Mucosa of descending colon (tissue), 3 donors: ENCODE data around the gene RCN1. TPM values are rescaled to one million over a fixed set of nuclear protein-coding genes. Genes with fewer than 3 reads are reported as not detected.
"Not testable (repeated sequence)": the region's sequence is repeated elsewhere in the genome, so short reads cannot be mapped to it uniquely, and the experiment has no call there.

Experiments used
- ATAC-seq: fragments of 200-7000 bp; cut with Tn5 transposase; one replicate; pipeline ENCODE4 v1.9.1; 2020; ENCODE audit warnings: mild to moderate bottlenecking, moderate library complexity
- DNase-seq, 3 donors: peaks; one replicate each; pipeline ENCODE4 v3.0.0-alpha.2; 2020
- H3K36me3 ChIP-seq: fragments of 200-600 bp; one replicate; pipeline ENCODE4 v1.8.0; 2021; ENCODE audit warnings: low read depth, mild to moderate bottlenecking
- H3K4me1 ChIP-seq: fragments of 200-600 bp; one replicate; pipeline ENCODE4 v1.8.0; 2021; ENCODE audit warnings: low read depth, mild to moderate bottlenecking
- H3K4me3 ChIP-seq: fragments of 200-600 bp; one replicate; pipeline ENCODE4 v1.8.0; 2021; ENCODE audit warnings: mild to moderate bottlenecking
- H3K9me3 ChIP-seq: fragments of 200-600 bp; one replicate; pipeline ENCODE4 v1.8.0; 2021; ENCODE audit warnings: mild to moderate bottlenecking
- intact Hi-C, 2 donors: fragments of 100-400 bp; cut with DNase I in 1 of 2; cut with micrococcal nuclease in 1 of 2; formaldehyde crosslinking; loops; one replicate each; pipeline versions ENCODE4 v1.11.0 to v1.11.1; 2022; cut with DNase I, micrococcal nuclease
- total RNA-seq, 3 donors: library from RNA; stranded (reverse); fragmentation: NEBNext Ultra II Directional in 2 of 3; extraction: Animal tissue kit (Norgen Biotek cat#: 25700) in 2 of 3; gene quantifications; one replicate each; pipeline versions ENCODE4 v1.2.1 to v1.2.4, GENCODE V29; 2021 to 2023
- TF ChIP-seq, protein P1 (sequence below): fragments of 200-600 bp; IDR thresholded peaks from one replicate; pipeline ENCODE4 v1.8.0; 2022; ENCODE audit warnings: antibody characterized with exemption, mild to moderate bottlenecking
- donor health status: DM: no; HTN: no; CAD: no; lungs with moderate emphysema.
- donor health status: DM: no; HTN: no; CAD: no.
- donor health status: DM: no; HTN: yes; CAD: no.

Gene RCN1
- total RNA-seq, 3 donors from 2014 or later = 34.2 to 46.4 (median 40.1) TPM

GRCh38 chr11:32062540-32062939 is 28.3 kb upstream of the RCN1 start:
- DNase-seq (no peak), ATAC-seq (no peak)
- H3K9me3 ChIP-seq = no peaks in the 10 kb centered on the region
- no peaks in the 10 kb centered on the region for H3K4me1 ChIP-seq
- TF ChIP-seq, protein P1, sequence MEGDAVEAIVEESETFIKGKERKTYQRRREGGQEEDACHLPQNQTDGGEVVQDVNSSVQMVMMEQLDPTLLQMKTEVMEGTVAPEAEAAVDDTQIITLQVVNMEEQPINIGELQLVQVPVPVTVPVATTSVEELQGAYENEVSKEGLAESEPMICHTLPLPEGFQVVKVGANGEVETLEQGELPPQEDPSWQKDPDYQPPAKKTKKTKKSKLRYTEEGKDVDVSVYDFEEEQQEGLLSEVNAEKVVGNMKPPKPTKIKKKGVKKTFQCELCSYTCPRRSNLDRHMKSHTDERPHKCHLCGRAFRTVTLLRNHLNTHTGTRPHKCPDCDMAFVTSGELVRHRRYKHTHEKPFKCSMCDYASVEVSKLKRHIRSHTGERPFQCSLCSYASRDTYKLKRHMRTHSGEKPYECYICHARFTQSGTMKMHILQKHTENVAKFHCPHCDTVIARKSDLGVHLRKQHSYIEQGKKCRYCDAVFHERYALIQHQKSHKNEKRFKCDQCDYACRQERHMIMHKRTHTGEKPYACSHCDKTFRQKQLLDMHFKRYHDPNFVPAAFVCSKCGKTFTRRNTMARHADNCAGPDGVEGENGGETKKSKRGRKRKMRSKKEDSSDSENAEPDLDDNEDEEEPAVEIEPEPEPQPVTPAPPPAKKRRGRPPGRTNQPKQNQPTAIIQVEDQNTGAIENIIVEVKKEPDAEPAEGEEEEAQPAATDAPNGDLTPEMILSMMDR = no peak
- no peak overlapping the region for H3K4me3 ChIP-seq
- intact Hi-C loops = no loop called here
- no peaks in the 10 kb centered on the region for H3K36me3 ChIP-seq

DNA sequence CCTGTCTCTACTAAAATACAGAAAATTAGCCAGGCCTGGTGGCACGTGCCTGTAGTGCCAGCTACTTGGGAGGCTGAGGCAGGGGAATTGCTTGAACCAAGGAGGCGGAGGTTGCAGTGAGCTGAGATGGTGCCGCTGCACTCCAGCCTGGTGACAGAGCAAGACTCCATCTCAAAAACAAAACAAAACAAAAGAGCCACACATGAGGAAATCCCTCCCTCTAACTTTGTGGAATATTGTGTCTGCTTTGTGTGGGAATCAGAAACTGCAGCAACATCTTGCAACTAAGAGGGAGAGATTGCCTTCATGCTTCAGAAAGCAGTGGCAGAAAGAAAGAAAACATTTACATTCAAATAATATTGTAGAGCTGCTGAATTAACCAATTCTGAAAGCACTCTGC is 27.8 kb upstream of the RCN1 start:
- H3K9me3 ChIP-seq, intact Hi-C loops, H3K4me1 ChIP-seq, H3K36me3 ChIP-seq, H3K4me3 ChIP-seq, DNase-seq, ATAC-seq: not testable (repeated sequence)

DNA sequence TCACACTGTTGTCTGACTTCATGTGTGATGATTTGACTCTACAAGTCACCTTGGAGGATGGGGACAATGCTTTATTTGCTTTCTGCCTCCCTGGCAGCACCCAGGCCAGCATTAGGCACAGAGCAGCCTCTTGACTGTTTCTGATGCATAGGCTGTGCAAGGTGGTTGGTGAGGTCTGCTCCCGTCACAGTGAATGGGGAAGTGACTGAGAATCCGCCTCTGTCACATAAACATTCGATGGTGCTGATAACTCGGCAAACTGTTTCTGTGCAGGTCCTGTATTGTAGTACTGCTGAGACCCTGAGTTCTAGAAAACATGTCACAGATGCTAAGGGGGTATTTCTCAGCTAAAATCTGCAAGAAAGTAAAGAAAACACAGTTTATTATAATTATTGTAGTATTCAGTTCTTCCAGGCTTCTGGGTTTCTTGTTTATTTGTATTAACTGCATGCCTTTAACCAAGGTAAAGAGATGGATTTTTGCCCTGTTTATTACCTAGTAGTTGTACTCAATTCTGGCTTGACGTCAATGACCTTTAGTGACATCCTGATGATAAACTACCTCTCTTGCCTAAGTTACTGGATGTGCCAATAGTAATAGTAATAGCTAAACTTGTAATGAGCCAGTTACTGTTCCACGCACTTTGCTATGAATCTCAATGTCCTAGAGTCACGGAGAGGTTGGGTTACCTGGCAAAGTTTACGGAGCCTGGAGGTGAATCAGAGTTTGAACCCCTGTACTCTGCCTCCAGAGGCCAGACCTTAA is 24.8 kb upstream of the RCN1 start:
- no peaks in the 10 kb centered on the region for H3K9me3 ChIP-seq
- no peaks in the 10 kb centered on the region for H3K36me3 ChIP-seq
- TF ChIP-seq, protein P1 = no peak
- ATAC-seq = no peak
- H3K4me1 ChIP-seq = no peaks in the 10 kb centered on the region
- intact Hi-C loops = no loop called here
- DNase-seq = no peak
- H3K4me3 ChIP-seq = no peak overlapping the region

DNA sequence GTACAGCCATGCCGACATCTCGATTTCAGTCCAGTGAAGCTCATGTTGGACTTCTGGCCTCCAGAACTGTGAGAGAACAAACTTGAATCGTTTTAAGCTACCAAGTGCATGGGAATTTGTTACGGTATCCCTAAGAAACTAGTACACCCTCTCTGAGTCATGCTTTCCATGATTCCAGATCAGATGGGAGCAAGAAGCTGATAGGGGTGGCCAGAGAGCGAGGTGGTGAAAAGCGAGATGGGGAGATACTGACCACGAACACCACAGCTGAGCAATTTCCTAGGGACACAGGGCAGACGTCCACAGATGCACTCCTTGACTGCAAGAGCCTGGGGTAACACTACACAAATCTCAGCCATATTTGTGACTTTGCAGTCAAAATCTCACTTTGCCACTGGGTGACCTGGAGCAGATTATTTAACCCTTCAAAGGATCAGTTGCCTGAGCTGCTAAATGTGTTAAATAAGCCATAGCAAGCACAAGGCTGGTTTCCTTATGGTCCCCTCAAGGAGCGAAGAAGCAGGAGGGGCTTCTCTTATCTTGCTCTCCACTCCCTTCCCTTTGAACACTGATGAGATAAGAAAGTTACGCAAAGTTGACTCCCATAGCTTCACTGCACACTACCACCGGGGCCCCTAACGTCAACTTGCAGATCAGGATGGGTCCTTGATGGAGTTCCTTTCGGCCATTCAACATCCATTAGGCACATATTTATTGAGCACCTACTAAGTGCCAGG is 22.6 kb upstream of the RCN1 start:
- intact Hi-C loops = no loop called here
- TF ChIP-seq, protein P1 = no peak
- DNase-seq = no peak

DNA sequence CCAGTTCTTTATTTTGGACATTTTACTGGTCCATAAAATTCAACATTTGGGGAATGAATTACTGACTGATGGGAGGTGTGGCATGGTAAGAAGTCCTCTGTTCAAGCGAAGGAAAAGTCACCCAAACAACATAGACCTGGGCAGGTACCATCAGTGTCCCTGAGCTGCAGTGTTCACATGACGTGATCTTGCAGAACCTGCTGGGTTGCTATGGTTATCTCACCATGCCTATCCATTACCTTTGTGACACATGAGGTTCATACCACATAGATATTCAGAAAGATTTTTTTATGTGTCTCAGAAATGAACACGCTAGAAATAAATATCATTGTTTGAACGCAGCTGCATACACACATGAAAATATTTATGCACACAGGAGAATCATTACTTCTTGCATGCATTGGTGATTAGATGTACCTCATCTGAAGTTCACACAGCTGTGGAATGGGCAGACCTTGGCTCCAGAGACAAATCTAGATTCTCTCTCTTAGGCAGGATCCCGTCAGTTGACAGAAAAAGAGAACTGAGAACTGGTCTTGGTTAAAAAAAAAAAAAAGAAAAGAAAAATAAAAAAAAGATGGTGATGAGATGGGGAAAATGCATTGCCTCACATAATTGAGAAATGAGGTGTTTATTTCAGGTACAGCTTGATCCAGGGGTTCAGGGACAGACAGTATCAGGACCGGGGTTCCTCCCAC is 21.4 kb upstream of the RCN1 start:
- TF ChIP-seq, protein P1 = no peak
- DNase-seq (no peak), ATAC-seq (no peak)
- H3K4me1 ChIP-seq = no peaks in the 10 kb centered on the region
- H3K9me3 ChIP-seq = no peaks in the 10 kb centered on the region
- intact Hi-C loops = no loop called here
- no peak overlapping the region for H3K4me3 ChIP-seq
- H3K36me3 ChIP-seq = no peaks in the 10 kb centered on the region

More for the DNA sequence above, 22.6 kb upstream of the RCN1 start:
- Histone ChIP-seq H3K36me3 (no peaks in the 10 kb centered on the region), H3K4me3 (no peak overlapping the region), H3K9me3 (no peaks in the 10 kb centered on the region), H3K4me1 (no peaks in the 10 kb centered on the region)
- no peak for ATAC-seq

DNA sequence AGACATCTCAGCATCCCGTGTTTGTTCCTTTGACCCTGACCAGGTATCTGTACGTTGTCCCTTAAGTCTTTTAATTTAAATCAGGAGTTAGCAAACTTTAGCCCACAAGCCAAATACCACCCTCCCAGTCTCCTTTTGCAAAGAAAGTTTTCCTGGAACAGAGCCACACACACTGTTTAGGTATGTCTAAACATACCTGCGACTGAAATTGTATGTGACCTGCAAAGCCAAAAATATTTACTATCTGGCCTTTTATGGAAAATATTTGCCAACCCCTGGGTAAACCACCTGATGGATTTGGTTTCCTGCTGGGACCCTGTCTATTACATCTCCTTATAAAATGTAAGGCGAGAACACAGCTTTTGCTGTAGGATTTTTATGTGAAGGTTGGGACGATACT is 20.2 kb upstream of the RCN1 start:
- Histone ChIP-seq H3K9me3 (no peaks in the 10 kb centered on the region), H3K4me3 (no peak overlapping the region), H3K4me1 (no peaks in the 10 kb centered on the region), H3K36me3 (no peaks in the 10 kb centered on the region)
- TF ChIP-seq, protein P1 = no peak
- ATAC-seq (no peak), DNase-seq (no peak)
- intact Hi-C loops = no loop called here
